A673 (cell line): ENCODE data around the gene PEX5L.

Source experiments
- CTCF ChIP-seq: fragments of 300-800, 200-600 bp; sonication (generic); conservative IDR thresholded peaks from 2 replicates; pipeline ENCODE4 v1.5.1; 2017; ENCODE audit warnings: low read depth, mild to moderate bottlenecking, antibody characterized with exemption, low read length, moderate library complexity, mixed read lengths
- EZH2 ChIP-seq: fragments of 200-600 bp; sonication (generic); IDR thresholded peaks from 2 replicates; pipeline ENCODE4 v1.6.1; 2017; ENCODE audit warnings: borderline replicate concordance, low read depth, mild to moderate bottlenecking, mixed read lengths, antibody characterized with exemption, low read length; ENCODE audit not compliant: poor library complexity, severe bottlenecking

GRCh38 chr3:179807588-179807987 lies 229.1 kb downstream of the PEX5L start:
- no peak for TF ChIP-seq CTCF
- no peak for TF ChIP-seq EZH2
